ENCODE results near the gene FARS2.

Gene FARS2

DNA sequence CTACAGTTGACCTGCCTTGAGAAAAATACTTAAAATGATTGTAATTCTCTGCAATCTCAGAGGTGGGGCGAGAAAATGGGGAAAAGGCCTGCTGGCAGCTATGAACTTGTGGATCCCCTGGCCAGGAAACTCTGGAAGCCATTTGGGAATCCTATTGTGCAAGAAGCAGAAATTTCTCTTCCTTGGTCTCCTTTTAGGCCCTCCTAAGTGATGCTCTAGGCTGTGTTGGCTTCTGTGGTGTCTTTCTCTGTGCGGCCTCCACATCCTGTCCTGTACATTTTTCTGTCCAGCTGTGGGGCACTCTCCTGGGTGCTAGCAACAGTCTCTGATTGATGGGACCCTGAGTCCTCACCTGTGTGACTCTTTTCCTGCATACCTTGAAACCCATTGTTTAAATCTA is 290.9 kb downstream of the FARS2 start:
- TF ChIP-seq, protein P1, sequence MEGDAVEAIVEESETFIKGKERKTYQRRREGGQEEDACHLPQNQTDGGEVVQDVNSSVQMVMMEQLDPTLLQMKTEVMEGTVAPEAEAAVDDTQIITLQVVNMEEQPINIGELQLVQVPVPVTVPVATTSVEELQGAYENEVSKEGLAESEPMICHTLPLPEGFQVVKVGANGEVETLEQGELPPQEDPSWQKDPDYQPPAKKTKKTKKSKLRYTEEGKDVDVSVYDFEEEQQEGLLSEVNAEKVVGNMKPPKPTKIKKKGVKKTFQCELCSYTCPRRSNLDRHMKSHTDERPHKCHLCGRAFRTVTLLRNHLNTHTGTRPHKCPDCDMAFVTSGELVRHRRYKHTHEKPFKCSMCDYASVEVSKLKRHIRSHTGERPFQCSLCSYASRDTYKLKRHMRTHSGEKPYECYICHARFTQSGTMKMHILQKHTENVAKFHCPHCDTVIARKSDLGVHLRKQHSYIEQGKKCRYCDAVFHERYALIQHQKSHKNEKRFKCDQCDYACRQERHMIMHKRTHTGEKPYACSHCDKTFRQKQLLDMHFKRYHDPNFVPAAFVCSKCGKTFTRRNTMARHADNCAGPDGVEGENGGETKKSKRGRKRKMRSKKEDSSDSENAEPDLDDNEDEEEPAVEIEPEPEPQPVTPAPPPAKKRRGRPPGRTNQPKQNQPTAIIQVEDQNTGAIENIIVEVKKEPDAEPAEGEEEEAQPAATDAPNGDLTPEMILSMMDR (IDR thresholded peaks at IDR 0.05; ENCODE audit: control insufficient read depth, extremely low read depth, insufficient read depth) = no peak
- DNase-seq (ENCODE audit: low read depth) = no peak
- H3K4me3 ChIP-seq (ENCODE audit: low read depth, low read length) = no peak overlapping the region

DNA sequence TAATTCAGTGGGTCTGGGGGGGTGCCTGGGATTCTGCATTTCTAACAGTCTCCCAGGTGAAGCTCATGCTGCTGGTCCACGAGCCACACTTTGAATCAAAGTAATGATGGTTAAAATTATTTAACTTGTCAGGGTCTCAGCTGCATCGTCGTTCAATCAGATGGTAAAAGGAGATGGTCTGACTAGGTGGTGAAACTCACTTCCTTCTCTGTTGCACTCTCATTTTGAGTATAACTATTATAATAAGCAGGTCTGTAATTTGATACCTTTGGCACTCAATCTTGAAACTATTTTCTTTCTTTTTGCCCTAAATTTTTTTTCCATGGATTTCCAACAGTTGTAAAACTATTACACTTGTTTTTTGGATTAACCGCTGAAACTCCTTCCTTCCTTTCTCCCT is 292.5 kb downstream of the FARS2 start:
- TF ChIP-seq, protein P1 (IDR thresholded peaks at IDR 0.05; ENCODE audit: control insufficient read depth, extremely low read depth, insufficient read depth) = no peak
- DNase-seq (ENCODE audit: low read depth) = no peak
- H3K4me3 ChIP-seq (ENCODE audit: low read depth, low read length) = no peak overlapping the region

DNA sequence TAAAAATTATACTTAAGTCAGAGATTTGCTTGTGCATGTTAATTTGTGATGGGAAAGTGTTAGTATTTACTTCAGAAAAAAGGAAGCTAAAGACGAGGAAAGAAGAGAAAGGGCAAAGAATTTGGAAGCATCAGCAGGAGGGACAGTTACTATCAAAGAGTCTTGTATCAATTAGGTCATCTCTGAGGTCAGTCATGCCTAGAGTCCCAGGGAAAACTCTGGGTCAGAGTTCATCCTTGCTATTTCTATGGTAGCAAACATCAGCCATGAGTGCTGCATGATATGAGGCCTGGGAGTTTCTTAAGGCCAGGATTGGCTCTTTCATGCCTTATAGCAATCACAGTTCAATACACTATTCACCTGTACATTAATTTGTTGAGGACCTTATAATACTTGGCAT is 292.9 kb downstream of the FARS2 start:
- DNase-seq (ENCODE audit: low read depth) = no peak
- TF ChIP-seq, protein P1 (IDR thresholded peaks at IDR 0.05; ENCODE audit: control insufficient read depth, extremely low read depth, insufficient read depth) = no peak
- H3K4me3 ChIP-seq (ENCODE audit: low read depth, low read length) = no peak overlapping the region

DNA sequence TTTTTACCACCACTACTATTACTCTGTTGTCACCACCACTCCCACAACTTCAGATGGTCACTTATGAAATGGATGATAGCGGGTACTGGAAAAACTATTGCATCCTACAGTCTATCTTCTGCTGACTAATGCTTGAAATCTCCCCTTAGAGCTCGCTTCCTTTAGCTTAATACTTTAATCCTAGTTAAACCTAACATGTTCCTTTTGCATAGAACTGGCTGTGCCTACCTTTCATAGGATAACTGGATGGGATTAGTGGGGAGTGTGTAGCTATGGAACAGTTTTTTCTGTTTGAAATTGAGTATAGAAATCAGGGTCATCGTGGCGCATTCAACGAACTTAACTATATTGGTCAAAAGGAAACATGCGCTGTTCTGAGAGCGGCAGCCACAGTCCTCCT is 294.7 kb downstream of the FARS2 start:
- no peak for DNase-seq (ENCODE audit: low read depth)
- TF ChIP-seq, protein P1 (IDR thresholded peaks at IDR 0.05; ENCODE audit: control insufficient read depth, extremely low read depth, insufficient read depth) = no peak
- H3K4me3 ChIP-seq (ENCODE audit: low read depth, low read length) = no peak overlapping the region

DNA sequence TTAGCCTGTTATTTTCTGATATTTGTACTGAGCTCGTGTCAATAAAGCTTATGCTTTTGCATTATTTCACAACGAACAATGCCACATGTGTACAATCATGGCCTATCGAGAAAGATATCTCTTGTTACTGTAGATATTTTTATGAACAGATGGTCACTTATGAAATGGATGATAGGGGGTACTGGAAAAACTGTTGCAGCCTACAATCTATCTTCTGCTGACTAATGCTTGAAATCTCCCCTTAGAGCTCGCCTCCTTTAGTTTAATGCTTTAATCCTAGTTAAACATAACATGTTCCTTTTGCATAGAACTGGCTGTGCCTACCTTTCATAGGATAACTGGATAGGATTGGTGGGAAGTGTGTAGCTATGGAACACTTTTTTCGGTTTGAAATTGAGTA is 296.2 kb downstream of the FARS2 start:
- H3K4me3 ChIP-seq (ENCODE audit: low read depth, low read length) = no peak overlapping the region
- no peak for DNase-seq (ENCODE audit: low read depth)
- TF ChIP-seq, protein P1 (IDR thresholded peaks at IDR 0.05; ENCODE audit: control insufficient read depth, extremely low read depth, insufficient read depth) = no peak

DNA sequence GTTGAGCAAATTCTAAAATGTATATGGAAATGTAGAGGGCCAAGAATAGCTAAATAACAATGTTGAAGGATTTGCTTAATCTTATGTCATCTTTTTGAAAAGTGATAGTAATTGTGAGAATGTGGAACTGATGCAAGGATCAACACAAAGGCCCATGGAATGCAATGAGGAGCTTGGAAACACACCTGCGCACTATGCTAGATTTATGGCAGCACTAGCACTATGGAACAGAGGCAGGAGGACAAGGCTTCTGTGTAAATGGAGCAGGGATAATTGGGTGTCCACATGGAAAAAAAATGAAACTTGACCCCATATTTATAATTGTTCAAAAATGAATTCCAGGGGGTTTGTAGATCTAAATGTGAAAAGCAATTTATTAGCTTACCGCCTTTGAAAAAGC is 298.3 kb downstream of the FARS2 start:
- TF ChIP-seq, protein P1 (IDR thresholded peaks at IDR 0.05; ENCODE audit: control insufficient read depth, extremely low read depth, insufficient read depth) = no peak
- DNase-seq (ENCODE audit: low read depth) = no peak
- no peak overlapping the region for H3K4me3 ChIP-seq (ENCODE audit: low read depth, low read length)

DNA sequence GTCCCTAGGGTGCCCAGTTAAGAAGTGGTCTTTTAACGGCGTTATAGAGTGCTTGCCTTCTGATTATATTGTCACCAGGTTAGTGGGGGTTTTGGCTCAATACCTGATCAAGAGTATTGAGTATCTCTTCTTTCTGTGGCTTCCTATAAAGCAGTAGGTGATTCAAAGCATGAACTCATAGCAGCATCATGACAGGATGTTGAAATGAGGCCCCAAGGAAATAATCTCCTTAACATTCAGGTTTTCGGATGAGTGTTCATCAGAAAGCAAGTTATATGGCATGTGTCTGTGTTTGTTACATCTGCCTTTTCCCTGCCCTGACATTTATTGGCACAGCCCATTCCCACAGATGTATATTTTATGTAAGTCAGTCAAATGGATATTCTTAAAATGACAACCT is 301.0 kb downstream of the FARS2 start:
- TF ChIP-seq, protein P1 (IDR thresholded peaks at IDR 0.05; ENCODE audit: control insufficient read depth, extremely low read depth, insufficient read depth) = no peak
- H3K4me3 ChIP-seq (ENCODE audit: low read depth, low read length) = no peak overlapping the region

More for the DNA sequence above, 301.0 kb downstream of the FARS2 start:
- DNase-seq (ENCODE audit: low read depth) = no peak
